Measurements from ENCODE around the gene ZFAND3.

Gene ZFAND3

GRCh38 chr6:38169977-38170526, 350.5 kb downstream of the ZFAND3 start:
- no peak for DNase-seq (ENCODE audit: extremely low read depth, low read depth)
- no peak for TF ChIP-seq CTCF (IDR thresholded peaks at IDR 0.05; ENCODE audit: low read depth, low read length)

- DNase-seq (ENCODE audit: extremely low read depth, low read depth), result no peak
- no peak for TF ChIP-seq CTCF (IDR thresholded peaks at IDR 0.05; ENCODE audit: low read depth, low read length)
Measured at GRCh38 chr6:38170666-38171355, 351.3 kb downstream of the ZFAND3 start.

- no peak for TF ChIP-seq CTCF (IDR thresholded peaks at IDR 0.05; ENCODE audit: low read depth, low read length)
- DNase-seq (ENCODE audit: extremely low read depth, low read depth), result no peak
Measured at GRCh38 chr6:38171997-38172738, 352.6 kb downstream of the ZFAND3 start.

- DNase-seq (ENCODE audit: extremely low read depth, low read depth), result no peak
- TF ChIP-seq CTCF (IDR thresholded peaks at IDR 0.05; ENCODE audit: low read depth, low read length), result no peak
Measured at GRCh38 chr6:38172739-38173410, 353.3 kb downstream of the ZFAND3 start.

- TF ChIP-seq CTCF (IDR thresholded peaks at IDR 0.05; ENCODE audit: low read depth, low read length), result no peak
- DNase-seq (ENCODE audit: extremely low read depth, low read depth), result no peak
Measured at GRCh38 chr6:38173909-38174308, 354.4 kb downstream of the ZFAND3 start.

GRCh38 chr6:38174315-38174714, 354.8 kb downstream of the ZFAND3 start:
- TF ChIP-seq CTCF (IDR thresholded peaks at IDR 0.05; ENCODE audit: low read depth, low read length), result no peak
- no peak for DNase-seq (ENCODE audit: extremely low read depth, low read depth)

All from AG09319 (cell line).